Measurements from ENCODE around the gene GRID2. TPM values are rescaled to one million over a fixed set of nuclear protein-coding genes. Genes with fewer than 3 reads are reported as not detected.

GRID2 gene
- total RNA-seq, 6 experiments from 2014 or later, result not detected

DNA sequence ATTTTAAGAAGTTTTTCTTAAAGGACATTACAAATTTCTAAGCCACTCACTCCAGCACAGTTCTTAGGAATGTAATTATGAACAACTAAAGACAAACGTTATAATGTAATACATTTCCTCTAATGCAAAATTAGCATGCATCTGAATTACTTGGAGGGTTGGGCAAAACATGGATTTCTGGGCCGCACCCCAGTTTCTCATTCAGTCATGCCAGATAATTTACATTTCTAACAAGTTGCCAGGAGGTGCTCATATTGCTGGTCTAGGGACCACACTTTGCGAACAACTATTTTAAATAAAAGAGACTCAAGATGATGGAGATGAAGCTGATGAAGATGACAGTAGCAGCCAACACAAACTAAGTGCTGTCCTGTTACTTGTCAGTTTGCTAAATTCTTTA is 840.1 kb downstream of the GRID2 start:
- Histone ChIP-seq H3K4me3 (no peak overlapping the region), H3K36me3 (no peaks in the 10 kb centered on the region), H3K9me3 (no peaks in the 10 kb centered on the region), H3K4me1 (no peaks in the 10 kb centered on the region), H3K27me3 (no peaks in the 10 kb centered on the region), H3K27ac (no peak overlapping the region)
- DNase-seq, result no peak
- intact Hi-C loops (cut with DNase I), result no loop called here
- no peak for TF ChIP-seq POLR2A (IDR thresholded peaks at IDR 0.05)
- TF ChIP-seq, protein P1, sequence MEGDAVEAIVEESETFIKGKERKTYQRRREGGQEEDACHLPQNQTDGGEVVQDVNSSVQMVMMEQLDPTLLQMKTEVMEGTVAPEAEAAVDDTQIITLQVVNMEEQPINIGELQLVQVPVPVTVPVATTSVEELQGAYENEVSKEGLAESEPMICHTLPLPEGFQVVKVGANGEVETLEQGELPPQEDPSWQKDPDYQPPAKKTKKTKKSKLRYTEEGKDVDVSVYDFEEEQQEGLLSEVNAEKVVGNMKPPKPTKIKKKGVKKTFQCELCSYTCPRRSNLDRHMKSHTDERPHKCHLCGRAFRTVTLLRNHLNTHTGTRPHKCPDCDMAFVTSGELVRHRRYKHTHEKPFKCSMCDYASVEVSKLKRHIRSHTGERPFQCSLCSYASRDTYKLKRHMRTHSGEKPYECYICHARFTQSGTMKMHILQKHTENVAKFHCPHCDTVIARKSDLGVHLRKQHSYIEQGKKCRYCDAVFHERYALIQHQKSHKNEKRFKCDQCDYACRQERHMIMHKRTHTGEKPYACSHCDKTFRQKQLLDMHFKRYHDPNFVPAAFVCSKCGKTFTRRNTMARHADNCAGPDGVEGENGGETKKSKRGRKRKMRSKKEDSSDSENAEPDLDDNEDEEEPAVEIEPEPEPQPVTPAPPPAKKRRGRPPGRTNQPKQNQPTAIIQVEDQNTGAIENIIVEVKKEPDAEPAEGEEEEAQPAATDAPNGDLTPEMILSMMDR (IDR thresholded peaks at IDR 0.05), result no peak
- WGBS (ENCODE audit: insufficient coverage, low coverage, low lambda C conversion rate, missing lambda C conversion rate), result 83% methylated on average over 2 of the region's 3 CpGs
- no peak for ATAC-seq

DNA sequence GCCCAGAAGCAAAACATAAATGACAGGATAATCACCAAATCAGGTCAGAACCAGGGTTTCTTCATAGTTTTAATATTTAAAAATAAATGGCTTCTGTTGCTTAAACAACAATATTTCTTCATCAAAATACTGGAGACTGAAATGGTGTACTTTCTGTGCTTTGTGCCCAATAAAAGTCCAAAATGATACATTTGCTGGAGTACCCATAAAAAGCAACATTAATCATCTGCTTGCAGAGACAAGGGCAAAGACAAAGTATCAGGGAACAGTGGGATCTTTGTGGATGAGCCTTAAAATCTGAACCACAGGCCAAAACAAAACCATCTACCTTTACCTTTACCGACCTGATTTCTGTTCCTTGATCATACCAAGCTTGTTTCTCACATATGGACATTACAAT is 840.9 kb downstream of the GRID2 start:
- Histone ChIP-seq H3K27ac (no peak overlapping the region), H3K36me3 (no peaks in the 10 kb centered on the region), H3K9me3 (no peaks in the 10 kb centered on the region), H3K4me3 (no peak overlapping the region), H3K27me3 (no peaks in the 10 kb centered on the region), H3K4me1 (no peaks in the 10 kb centered on the region)
- intact Hi-C loops (cut with DNase I), result no loop called here
- WGBS (ENCODE audit: insufficient coverage, low coverage, low lambda C conversion rate, missing lambda C conversion rate), result 56% methylated on average over 1 of the region's 1 CpG
- DNase-seq, result no peak
- no peak for ATAC-seq
- TF ChIP-seq, protein P1 (IDR thresholded peaks at IDR 0.05), result no peak
- TF ChIP-seq POLR2A (IDR thresholded peaks at IDR 0.05), result no peak

DNA sequence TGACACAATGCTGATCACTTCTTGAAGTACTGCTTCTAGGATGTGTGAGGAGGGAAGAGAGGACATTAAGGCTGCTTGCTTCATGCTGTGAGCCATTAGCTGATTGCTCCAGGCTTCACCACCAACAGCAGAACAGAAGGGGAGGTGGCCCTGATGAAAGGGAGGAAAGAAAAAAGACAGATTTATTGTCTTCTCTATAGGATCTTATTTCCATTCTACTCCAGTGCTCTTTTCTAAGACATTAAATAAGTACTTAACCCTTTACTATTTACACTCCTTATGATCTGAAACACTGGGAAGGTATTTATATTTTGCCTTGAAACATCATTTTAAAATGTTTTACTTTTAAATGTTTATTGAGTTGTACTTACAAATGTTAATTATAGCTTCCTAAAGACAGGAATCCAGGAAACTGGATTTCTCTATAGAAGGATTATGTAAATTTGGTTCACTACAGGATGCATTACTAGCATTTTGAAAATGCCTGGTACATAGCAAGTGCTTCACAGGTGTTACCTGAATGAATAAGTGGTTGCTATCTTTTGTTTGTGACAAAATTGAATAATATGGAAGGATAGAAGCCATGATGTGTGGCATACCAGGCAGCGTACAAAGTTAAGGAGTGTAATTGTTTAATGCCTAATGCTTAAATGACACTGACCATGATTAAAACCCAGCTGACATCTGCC is 843.9 kb downstream of the GRID2 start:
- 80% methylated on average over 1 of the region's 1 CpG for WGBS (ENCODE audit: insufficient coverage, low coverage, low lambda C conversion rate, missing lambda C conversion rate)

DNA sequence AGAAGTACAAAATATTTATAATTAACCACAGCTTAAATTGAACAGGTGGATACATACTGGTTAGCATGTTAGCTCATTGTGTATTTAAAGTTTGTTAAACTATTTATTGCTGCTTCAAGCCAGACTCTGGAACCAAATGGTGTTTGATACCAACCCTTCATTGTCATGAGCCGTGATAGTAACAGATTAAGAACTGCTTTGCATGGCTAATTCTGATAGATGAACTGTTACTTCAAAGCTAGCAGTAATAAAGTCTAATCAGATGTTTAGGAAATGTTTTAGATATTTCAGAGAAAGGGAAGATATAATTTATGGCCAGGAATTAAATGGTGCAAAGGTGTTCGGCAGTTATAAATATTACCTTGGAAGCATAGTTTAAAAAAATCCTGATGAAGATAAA is 848.7 kb downstream of the GRID2 start:
- Histone ChIP-seq H3K4me1 (no peaks in the 10 kb centered on the region), H3K27ac (no peak overlapping the region), H3K4me3 (no peak overlapping the region), H3K36me3 (no peaks in the 10 kb centered on the region), H3K9me3 (no peaks in the 10 kb centered on the region), H3K27me3 (no peaks in the 10 kb centered on the region)
- no peak for ATAC-seq
- intact Hi-C loops (cut with DNase I), result no loop called here
- WGBS (ENCODE audit: insufficient coverage, low coverage, low lambda C conversion rate, missing lambda C conversion rate), result 69% methylated on average over 2 of the region's 2 CpGs
- TF ChIP-seq, protein P1 (IDR thresholded peaks at IDR 0.05), result no peak
- TF ChIP-seq POLR2A (IDR thresholded peaks at IDR 0.05), result no peak
- DNase-seq, result no peak

More for the DNA sequence above, 843.9 kb downstream of the GRID2 start:
- Histone ChIP-seq H3K27me3 (no peaks in the 10 kb centered on the region), H3K4me3 (no peak overlapping the region), H3K27ac (no peak overlapping the region), H3K4me1 (no peaks in the 10 kb centered on the region), H3K36me3 (no peaks in the 10 kb centered on the region), H3K9me3 (no peaks in the 10 kb centered on the region)
- DNase-seq, result no peak
- ATAC-seq, result no peak
- TF ChIP-seq, protein P1 (IDR thresholded peaks at IDR 0.05), result no peak
- TF ChIP-seq POLR2A (IDR thresholded peaks at IDR 0.05), result no peak
- intact Hi-C loops (cut with DNase I), result no loop called here
